ENCODE results near the gene OSBPL7.

DNA sequence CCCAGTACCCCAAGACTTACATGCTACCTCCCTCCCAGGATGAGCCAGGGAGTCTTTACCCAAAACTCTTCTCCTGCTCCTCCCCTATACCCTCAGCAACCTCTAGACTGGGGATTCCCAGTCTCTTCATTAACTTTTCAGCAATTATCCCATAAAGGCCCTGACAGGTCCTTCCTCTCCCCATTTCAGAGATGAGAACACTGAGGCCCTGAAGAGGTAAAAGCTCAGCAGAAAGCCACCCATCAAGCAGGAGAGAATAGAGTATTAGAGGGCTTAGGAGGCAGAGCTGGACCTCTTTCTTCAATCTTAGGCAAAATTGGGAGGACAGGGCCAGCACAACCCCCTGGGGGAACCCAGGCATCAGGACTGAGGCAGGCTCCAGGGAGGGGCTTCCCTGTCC, 35.2 kb upstream of the OSBPL7 start:
- no peak for TF ChIP-seq POLR2AphosphoS5 (IDR thresholded peaks at IDR 0.05; ENCODE audit: low read depth, low read length)
- no peak for TF ChIP-seq POLR2A (IDR thresholded peaks at IDR 0.05; ENCODE audit: low read depth, low read length)
- no peak for TF ChIP-seq TAF1 (IDR thresholded peaks at IDR 0.05; ENCODE audit: low read depth, low read length)
- TF ChIP-seq PAX5 (IDR thresholded peaks at IDR 0.05; ENCODE audit: insufficient read depth, low read length, severe bottlenecking) = no peak

Data from GM12891 (cell line).